Measurements from ENCODE around the gene DAPK3.
A peak's percentile ranks its signal among the peaks of the same experiment; 100 is the strongest.
"Not testable (repeated sequence)": the region's sequence is repeated elsewhere in the genome, so short reads cannot be mapped to it uniquely, and the experiment has no call there.

DAPK3 gene

DNA sequence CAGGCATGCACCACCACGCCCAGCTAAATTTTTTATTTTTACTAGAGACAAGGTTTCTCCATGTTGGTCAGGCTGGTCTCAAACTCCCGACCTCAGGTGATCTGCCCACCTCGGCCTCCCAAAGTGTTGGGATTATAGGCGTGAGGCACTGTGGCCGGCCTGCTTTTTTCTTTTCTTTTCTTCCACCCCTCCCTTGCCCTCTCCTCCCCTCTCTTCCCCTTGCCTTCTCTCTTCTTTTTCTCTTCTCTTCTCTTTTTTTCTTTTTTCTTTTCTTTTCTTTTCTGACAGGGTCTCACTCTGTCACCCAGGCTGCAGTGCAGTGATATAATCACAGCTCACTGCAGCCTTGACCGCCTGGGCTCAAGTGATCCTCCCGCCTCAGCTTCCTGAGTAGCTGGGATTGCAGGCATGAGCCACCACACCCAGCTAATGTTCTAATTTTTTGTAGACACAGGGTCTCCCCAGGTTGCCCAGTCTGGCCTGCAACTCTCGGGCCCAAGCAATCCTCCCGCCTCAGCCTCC lies 18.1 kb downstream of the DAPK3 start:
- not testable (repeated sequence) for DNase-seq

DNA sequence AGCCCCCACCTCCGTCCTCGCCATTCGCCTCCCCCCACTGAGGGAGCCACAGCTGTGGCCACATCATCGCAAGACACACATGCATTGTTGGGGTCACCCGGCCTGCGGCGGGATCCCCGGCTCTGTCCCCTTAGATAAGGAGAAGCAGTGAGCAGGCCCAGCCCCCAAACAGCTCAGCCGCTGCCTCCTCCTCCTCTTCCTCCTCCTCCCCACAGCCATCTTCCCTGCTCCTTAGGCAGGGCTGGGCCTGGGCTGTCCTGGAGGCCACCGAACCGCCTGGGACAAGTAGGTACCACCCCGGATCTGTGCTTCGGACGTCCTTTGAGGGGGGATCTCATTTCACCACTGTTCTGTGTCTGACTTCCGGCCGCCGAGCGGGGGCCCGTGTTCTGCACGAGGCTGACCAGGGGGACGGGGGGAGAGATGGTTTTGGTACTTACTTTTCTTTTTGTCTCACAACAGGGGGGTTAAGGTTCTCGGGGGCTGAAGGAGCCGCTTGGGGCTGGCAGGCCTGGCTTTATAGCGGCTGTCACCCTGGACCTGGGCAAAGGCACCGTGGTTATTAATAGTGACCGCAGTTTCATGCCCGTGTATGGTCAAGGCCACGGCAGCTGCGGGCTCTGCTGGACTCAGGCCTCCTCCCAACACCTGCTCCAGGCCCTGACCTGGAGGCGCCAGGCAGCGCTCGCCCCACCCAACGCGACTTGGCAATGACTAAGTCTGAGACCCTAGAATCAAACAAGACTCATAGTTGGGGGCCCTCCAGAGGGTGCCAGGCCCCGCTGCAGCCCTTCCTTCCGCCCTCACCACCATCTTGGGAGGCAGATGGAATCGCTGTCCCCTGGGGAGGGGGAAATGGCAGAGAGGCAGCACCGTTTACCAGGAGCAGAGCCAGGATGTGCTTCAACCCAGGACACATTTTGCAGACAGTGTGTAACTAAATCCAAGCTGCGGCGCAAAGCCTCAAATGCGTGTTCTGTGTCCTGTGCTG lies 19.7 kb downstream of the DAPK3 start:
- DNase-seq: no peak

DNA sequence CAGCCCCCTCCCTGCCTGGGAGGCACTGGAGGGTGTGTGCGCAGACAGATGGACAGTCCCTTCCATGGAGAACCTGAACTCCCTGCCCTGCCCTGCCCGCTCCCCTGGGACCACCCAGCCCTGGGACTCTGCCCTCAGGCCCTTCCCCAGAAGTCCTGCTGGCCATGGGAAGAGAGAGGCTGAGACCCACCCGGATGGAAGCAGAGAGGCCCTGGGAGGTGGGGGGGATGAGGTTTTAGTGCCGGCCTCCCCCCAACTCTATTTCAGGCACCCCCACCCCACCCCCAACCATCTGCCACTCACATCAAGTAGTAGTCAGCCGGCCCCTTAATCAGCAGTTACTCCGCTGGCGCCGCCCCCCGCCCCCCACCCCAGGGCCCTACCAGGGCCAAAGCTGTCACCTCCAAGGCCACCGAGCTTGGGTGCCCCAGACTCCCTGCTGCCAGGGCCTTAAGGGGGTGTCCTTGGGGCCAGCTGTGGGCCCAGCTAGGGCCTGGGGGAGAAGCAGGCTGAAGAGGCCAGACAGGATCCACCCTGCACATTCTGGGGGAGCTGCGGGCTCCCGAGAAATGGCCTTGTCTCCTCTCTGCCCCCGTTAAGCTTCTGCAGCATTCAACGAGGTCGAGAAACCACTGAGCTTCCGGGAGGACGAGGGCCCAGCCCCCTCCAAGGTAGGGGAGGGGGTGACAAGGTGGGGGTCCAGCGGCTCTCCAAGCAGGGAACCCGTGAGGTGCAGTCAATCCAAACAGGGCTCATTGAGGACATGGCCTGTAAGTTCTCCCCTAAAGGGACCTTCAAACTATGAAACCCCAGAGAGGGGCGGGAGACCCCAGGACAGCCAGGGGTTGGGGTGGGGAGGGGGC lies 20.7 kb downstream of the DAPK3 start:
- DNase-seq: peak; percentile 66

DNA sequence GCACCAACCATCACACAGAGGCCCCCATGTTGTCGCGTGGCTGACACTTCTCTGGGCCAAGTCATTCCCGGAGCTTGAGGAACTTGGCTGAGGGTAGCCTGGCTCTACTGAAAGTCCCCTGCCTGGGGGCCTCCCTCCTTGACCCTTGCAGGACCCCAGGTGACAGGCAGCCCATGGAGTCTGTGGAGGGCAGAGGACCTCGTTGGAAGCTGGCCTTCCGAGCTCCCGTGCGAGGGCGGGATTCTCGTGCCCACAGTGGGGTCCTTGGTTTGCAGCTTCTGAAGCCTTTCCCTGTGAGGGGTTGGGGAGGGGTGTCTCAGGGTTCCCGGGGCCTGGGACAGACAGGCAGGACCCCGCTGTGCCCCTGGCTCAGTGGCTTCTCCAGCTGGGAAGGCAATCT lies 21.6 kb downstream of the DAPK3 start:
- DNase-seq: no peak

DNA sequence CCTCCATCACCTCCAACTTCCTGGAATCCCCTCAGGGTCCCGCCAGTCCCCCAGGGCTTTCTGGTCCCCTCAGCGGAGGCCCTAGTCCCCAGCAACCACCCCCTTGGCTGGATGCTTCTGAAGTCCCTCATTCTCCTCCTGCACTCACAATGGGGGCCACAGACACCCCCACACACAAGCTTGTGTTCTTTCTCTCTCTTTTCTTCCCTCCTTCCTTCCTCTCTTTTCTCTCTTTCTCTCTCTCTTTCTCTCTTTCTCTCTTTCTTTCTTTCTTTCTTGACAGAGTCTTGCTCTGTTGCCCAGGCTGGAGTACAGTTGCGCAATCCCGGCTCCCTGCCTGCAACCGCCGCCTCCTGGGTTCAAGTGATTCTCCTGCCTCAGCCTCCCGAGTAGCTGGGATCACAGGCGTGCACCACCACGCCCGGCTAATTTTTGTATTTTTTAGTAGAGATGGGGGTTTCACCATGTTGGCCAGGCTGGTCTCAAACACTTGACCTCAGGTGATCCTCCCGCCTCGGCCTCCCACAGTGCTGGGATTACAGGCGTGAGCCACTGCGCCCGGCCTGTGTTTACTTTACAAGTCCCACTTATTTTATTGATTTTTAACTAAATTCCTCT lies 23.5 kb downstream of the DAPK3 start:
- DNase-seq: not testable (repeated sequence)

DNA sequence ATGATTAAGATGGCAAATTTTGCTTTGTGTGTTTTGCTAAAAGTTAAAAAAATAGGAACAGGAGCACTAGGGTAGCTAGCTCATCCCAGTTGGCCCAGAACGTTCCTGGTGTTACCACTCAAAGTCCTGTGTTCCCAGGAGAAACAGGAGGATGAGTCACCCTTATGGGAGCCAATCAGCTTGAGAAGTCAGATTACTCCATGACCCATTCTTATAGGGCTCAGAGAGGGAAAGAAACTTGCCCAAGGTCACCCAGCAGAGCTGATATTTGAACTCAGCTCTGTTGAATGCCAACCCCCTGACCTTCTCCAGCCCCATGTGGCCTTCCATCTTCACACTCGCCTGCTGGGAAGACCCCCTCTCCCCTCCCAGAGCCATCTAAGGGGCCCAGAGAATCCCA lies 25.1 kb downstream of the DAPK3 start:
- DNase-seq: no peak

DNA sequence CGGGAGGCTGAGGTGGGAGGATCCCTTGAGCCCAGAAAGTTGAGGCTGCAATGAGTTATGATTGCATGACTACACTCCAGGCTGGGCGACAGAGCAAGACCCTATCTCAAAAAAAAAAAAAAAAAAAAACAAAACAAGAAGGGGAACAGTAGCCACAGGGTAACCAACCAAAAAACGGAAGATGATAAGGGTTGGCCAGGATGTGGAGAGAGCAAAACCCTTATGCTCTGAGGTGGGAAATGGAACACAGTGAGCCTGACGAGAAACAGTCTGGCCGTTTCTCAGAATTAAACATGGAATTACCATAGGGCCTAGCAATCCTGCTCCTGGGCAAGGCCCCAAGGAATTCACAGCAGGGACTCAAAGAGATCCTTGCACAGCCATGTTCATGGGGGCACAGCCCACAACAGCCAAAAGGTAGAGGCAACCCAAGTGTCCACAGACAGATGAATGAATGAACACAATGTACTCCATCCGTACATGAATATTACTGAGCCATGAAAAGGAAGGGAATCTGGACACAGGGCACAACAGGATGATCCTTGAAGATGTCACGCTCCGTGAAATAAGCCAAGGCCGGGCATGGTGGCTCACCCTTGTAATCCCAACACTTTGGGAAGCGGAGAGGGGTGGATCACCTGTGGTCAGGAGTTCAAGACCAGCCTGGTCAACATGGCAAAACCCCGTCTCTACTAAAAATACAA lies 26.7 kb downstream of the DAPK3 start:
- no peak for DNase-seq

DNA sequence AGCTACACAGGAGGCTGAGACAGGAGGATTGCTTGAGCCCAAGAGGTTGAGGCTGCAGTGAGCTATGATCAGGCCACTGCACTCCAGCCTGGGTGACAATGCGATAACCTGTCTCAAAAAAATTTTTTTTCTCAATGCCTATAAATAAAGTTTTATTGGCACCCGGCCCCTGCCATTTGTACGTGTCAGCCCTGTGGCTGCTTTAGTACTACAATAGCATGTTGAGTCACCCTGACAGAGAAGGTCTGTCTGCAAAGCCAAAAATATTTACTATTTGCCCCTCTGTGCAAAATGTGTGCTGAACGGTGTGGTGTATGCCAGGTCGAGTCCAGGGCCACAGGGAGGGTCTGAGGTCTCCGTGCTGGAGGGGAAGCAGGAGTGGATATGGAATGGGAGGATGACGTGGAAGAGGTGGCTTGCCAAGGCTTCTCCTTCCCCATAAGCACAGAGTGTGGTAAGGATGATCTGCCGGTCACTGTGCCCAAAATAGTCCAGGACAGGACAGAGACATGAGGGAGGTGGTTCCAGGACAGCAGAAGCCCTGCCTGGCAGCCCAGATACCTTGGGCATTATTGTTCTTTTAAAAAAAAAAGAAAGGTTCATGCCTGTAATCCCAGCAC lies 28.0 kb downstream of the DAPK3 start:
- no peak for DNase-seq

DNA sequence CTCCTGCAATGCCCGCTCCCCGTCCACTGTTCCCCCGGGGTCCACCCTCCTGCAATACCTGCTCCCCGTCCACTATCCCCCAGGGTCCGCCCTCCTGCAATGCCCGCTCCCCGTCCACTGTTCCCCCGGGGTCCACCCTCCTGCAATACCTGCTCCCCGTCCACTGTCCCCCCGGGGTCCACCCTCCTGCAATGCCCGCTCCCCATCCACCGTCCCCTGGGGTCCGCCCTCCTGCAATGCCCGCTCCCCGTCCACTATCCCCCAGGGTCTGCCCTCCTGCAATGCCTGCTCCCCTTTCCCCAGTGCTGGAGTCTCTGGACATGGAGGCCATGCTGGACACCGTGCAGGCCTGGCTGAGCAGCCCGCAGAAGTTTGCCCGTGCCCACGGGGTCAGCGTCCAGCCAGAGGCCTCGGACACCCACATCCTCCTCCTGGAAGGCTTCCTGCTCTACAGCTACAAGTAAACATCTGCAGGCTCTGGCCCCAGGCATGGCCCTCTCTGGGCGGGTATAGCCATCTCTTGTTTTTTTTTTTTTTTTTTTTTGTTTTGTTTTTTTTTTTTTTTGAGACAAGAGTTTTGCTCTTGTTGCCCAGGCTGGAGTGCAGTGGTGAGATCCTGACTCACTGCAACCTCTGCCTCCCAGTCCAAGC lies 32.5 kb downstream of the DAPK3 start:
- DNase-seq: not testable (repeated sequence)

DNA sequence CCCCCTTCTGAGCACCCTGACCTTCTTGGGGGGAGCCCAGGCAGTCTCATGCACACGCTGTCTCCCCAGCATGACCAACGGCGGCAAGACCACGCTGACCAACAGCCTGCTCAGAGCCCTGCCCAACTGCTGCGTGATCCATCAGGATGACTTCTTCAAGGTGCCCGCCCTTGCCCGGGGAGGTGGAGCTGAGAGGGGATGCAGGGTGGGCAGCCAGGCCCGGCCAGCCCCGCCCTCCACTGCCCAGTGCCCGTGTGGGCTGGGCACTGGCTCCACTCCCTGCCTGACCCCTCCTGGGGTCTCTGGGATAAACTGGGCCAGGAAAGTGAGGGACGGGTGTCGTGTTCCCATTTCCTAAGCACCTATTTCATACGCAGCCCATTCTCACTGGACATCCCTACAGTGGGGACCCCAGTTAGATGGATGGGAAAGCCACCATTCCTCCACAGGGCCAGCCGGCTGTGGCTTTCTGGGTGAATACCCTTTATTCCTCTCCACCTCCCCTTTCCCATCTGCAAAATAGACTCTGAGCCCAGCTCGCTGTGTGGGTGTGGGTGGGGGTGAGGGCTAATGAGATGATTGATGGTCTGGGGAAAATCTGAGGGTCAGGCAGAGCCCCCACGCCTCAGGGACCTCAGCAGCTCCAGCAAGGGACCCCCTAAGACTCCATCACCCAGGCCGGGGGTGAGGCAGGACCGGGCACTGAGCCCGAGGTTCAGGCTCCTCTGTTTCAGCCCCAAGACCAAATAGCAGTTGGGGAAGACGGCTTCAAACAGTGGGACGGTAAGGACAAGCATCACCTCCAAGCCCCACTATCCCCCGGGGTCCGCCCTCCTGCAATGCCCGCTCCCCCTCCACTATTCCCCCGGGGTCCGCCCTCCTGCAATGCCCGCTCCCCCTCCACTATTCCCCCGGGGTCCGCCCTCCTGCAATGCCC lies 34.1 kb downstream of the DAPK3 start:
- no peak for DNase-seq

DNA sequence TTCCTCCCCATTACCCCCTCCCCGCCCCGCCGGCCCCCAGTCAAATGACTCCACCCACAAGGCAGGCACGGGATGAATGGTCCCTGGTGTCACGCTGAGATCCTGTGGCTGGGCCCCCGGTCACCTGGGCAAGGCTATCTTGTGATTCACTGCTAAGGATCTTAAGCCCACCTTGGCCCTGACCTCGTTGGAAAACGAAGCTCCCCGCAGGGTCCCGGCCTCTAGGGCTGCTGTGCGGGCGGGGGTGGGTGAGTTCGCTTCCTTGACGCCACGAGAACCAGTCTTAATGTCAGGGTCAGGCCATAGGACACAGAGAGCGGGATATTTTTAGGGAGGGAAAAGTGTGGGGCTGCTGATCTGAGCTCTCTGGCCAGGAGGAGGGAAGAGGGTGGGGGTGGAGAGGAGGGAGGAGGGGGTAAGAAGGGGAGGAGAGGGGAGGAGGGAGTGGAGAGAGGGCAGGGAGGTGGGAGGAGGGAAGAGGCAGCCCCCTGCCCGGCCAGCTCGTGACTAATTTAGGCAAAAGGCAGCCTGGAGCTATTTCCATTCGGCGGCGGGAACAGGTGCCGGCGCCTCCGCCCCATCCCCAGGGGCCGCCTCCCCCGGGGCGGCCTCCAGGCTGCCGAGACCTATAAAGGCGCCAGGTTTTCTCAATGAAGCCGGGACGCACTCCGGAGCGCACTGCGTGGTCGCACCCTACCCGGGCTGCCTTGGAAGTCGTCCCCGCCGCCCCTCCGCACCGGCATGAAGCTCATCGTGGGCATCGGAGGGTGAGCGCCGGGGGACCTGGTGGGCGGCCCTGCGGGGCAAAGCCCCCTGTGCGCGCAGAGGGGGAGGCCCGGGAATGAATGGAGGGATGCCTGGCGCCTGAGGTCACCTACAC lies 37.7 kb downstream of the DAPK3 start, which contains the start of gene NMRK2:
NMRK2 (plus strand) TSS at position 139 of the 880 bp plus-strand sequence; CDS start at position 742, 603 bp downstream.
- DNase-seq: no peak

DNA sequence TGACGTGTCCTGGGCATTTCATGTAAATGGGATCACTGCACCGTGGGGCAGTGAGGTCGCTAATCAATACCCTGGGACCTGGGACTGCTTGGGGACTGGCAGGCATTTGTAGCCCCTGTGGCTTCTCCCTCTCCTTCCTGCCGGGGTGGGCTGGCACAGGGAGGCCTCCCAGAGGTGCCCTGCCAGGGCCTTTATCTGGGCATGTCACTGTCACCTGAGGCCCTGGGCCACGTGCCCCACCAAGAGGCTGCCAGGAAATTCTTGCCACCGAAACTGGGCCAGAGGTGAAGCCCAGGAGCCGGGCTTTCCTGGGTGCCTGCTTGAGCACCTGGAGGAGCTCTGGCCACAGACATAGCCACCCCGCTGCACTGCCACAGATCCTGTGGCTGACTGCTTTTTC lies 39.9 kb downstream of the DAPK3 start:
- DNase-seq: no peak

DNA sequence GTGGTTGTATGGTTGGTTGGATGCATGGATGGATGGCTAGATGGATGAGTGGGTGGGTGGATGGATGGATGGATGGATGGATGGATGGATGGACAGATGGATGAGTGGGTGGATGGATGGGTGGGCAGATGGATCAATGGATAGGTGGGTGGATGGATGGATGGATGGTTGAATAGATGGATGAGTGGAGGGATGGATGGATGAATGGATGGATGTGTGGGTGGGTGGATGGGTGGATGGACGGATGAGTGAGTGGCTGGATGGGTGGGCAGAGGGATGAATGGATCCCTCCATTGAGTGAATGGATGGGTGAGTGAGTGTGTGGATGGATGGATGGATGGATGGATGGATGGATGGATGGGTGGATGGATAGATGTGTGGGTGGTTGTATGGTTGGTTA lies 47.0 kb downstream of the DAPK3 start:
- no peak for DNase-seq

DNA sequence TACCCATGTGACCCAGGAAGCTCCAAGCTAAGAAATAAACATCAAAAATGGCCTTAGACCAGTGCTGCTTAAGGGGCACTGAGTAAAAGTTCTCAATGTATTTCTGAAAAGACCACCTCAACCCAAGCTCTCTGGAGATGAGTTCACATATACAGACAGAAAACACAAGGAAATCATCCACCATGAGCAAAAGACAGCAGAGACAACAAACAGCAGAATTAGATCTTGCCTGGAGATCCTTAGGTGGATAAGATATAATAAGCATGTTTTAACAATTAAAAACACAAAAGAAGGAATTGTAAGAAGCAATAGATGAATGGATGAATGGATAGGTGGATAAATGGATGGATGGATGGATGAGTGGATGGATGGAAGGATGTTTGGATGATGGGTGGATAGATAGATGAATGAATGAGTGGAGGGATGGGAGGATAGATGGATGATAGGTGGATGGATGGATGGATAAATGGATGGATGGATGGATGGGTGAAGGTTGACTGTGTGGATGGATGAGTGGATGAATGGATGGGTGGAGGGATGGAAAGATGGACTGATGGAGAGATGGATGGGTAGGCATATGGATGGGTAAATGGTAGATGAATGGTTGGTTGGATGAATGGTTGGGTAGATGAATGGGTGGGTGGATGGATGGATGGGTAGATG lies 47.7 kb downstream of the DAPK3 start:
- no peak for DNase-seq

DNA sequence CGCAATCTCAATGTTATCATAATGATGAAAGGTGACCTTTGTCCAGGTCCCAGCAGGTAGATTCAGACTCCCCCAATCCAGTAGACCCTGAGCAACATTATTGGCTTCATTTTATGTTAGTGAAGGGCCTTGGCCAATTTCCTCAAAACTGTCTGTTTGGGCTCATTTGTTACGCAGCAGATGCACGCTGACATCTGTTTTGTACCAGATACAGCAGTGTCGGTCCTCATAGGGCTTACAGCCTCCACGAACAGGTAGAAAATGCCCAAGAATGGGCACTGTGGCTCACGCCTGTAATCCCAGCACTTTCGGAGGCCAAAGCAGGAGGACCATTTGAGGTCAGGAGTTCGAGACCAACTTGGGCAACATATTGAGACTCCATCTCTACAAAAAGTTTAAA lies 51.1 kb downstream of the DAPK3 start:
- DNase-seq: no peak

DNA sequence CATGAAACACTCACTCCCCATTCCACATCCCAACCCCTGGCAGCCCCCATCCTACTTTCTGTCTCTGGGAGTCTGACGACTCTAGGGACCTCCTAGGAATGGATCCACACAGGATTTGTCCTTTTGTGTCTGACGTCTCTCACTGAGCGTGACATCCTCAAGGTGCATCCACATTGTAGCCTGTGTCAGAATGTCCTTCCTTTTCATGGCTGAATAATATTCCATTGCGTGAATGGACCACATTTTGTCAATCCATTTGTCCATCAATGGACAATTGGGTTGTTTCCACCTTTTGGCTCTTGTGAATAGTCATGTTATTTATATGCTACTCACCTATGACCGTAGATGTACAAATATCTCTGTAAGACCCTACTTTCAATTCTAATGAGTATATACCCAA lies 54.9 kb downstream of the DAPK3 start:
- no peak for DNase-seq

DNA sequence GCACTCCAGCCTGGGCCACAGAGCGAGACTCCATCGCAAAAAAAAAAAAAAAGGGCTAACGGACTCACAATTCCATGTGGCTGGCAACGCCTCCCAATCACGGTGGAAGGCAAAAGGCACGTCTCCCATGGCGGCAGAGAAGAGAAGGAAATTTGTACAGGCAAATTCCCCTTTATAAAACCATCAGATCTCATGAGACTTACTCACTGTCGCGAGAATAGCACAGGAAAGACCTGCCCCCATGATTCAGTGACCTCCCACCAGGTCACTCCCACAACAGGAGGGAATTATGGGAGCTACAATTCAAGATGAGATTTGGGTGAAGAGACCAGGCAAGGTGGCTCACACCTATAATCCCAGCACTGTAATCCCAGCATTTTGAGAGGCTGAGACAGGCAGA lies 56.7 kb downstream of the DAPK3 start:
- DNase-seq: no peak

DNA sequence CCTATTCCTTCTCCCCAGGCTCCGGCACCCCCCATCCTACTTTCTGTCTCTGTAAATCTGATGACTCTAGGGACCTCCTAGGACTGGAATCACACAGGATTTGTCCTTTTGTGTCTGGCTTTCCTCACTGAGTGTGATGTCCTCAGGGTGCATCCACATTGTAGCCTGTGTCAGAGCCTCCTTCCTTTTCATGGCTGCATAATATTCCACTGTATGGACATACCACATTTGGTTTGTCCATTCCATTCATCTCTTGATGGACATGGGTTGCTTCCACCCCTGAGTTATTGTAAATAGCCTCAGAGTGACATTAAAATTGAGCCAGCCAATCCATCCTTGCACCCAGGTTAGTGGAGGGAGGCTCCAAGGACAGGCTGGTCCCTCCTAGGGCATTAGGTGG lies 60.8 kb downstream of the DAPK3 start:
- no peak for DNase-seq
